Thyroid gland (tissue), 4 donors: ENCODE results near the gene MSH4. TPM values are rescaled to one million over a fixed set of nuclear protein-coding genes. Genes with fewer than 3 reads are reported as not detected.

Source experiments
- DNase-seq, 2 donors: peaks; one replicate each; pipeline ENCODE4 v3.0.0-alpha.2; 2019
- H3K27ac ChIP-seq, 3 donors: fragments of 200-600 bp; sonication (generic); 1 replicate in 2 of 3; 2 replicates in 1 of 3; pipeline ENCODE4 v1.5.1; 2016 to 2019; ENCODE audit warnings: mild to moderate bottlenecking in 1 of 3, moderate library complexity in 1 of 3
- H3K27me3 ChIP-seq: fragments of 200-600 bp; sonication (generic); one replicate; pipeline ENCODE4 v1.5.1; 2019
- H3K36me3 ChIP-seq, 2 donors: fragments of 200-600 bp; sonication (generic); one replicate each; pipeline ENCODE4 v1.5.1; 2016 to 2019
- H3K4me1 ChIP-seq, 2 donors: fragments of 200-600 bp; sonication (generic); one replicate each; pipeline ENCODE4 v1.5.1; 2017 to 2019
- H3K4me3 ChIP-seq, 3 donors: fragments of 200-600 bp; sonication (generic); replicated peaks in 1 of 3; 1 replicate in 2 of 3; 2 replicates in 1 of 3; pipeline ENCODE4 v1.5.1; 2016; ENCODE audit warnings: mild to moderate bottlenecking in 1 of 3
- H3K9me3 ChIP-seq: fragments of 200-600 bp; sonication (generic); one replicate; pipeline ENCODE4 v1.5.1; 2017
- POLR2A ChIP-seq, 2 donors: fragments of 450-650 bp; IDR thresholded peaks; one replicate each; pipeline ENCODE4 v1.6.1; 2017; ENCODE audit warnings: antibody characterized with exemption in 2 of 2, mild to moderate bottlenecking in 2 of 2, moderate library complexity in 1 of 2
- intact Hi-C: fragments of 100-400 bp; cut with DNase I; formaldehyde crosslinking; loops from one replicate; pipeline ENCODE4 v1.15.1; 2023
- small RNA-seq: library from RNA; depleted of rRNA; stranded (forward); fragments of <200 nt; gene quantifications from one replicate; pipeline ENCODE3, GENCODE V24; 2016
- total RNA-seq, 4 donors: library from RNA; depleted of rRNA; stranded (reverse); fragments of >200 nt; gene quantifications; one replicate each; pipeline ENCODE4 v1.2.3, GENCODE V29; 2016
- TF ChIP-seq, protein P1 (sequence below), 6 experiments: fragments of 200-600 bp in 3 of 6; fragments of 450-650 bp in 3 of 6; sonication (generic) in 3 of 6; IDR thresholded peaks; one replicate each; pipeline ENCODE4 v1.5.1; 2016 to 2019; ENCODE audit warnings: antibody characterized with exemption in 6 of 6, mild to moderate bottlenecking in 2 of 6, inconsistent platforms in 1 of 6, moderate library complexity in 1 of 6

The MSH4 gene
- total RNA-seq, 4 donors from 2014 or later, result 0.22 to 0.40 TPM; not detected in 2

DNA sequence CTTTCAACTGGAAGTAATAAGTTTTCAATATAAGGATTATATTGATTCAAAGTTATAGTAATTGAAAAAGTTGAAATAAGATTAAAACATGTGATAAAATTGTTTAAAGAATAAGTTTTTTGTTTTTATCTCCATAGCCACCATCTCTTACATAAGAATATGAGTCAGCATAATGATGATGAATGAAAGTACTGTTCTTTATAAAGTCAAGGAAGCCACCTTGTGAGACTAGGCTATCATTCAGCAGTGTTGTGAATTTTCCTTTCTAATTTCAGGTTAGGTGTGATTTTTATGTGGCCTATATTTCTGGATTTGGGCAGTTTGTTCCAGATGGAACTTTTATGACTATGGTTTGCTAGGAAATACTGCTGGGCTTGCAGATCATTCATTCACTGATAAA, 157.9 kb downstream of the MSH4 start:
- DNase-seq, result no peak
- Histone ChIP-seq H3K27me3 (no peaks in the 10 kb centered on the region), H3K4me1 (no peaks in the 10 kb centered on the region), H3K4me3 (no peak overlapping the region), H3K27ac (no peak overlapping the region), H3K9me3 (no peaks in the 10 kb centered on the region), H3K36me3 (no peaks in the 10 kb centered on the region)
- TF ChIP-seq POLR2A (IDR thresholded peaks at IDR 0.05), result no peak
- TF ChIP-seq, protein P1, sequence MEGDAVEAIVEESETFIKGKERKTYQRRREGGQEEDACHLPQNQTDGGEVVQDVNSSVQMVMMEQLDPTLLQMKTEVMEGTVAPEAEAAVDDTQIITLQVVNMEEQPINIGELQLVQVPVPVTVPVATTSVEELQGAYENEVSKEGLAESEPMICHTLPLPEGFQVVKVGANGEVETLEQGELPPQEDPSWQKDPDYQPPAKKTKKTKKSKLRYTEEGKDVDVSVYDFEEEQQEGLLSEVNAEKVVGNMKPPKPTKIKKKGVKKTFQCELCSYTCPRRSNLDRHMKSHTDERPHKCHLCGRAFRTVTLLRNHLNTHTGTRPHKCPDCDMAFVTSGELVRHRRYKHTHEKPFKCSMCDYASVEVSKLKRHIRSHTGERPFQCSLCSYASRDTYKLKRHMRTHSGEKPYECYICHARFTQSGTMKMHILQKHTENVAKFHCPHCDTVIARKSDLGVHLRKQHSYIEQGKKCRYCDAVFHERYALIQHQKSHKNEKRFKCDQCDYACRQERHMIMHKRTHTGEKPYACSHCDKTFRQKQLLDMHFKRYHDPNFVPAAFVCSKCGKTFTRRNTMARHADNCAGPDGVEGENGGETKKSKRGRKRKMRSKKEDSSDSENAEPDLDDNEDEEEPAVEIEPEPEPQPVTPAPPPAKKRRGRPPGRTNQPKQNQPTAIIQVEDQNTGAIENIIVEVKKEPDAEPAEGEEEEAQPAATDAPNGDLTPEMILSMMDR (IDR thresholded peaks at IDR 0.05), result no peak
- intact Hi-C loops, result no loop called here

Small RNAs within 50 kb of the gene (small RNA-seq; reads per million reads assigned to genes)
- gene SNORD45A, result not detected
- gene SNORD45B, result not detected
- not detected for gene SNORD45C

Other genes with a start within 250 kb of the MSH4 start
- gene SLC44A5, start 185.8 kb upstream of the MSH4 start, total RNA-seq, result 1 to 10 TPM in 2 of 4 donors, under 1 TPM in 2; 0.11 to 2.0 (median 0.87) TPM
- gene ACADM, start 72.2 kb upstream of the MSH4 start, total RNA-seq, result 10 to 100 TPM; 65.3 to 69.9 (median 68.7) TPM
- gene RABGGTB, start 10.6 kb upstream of the MSH4 start, total RNA-seq, result 10 to 100 TPM; 55.6 to 80.1 (median 68.2) TPM
- gene ASB17, start 135.5 kb downstream of the MSH4 start, total RNA-seq, result not detected